Pancreas (tissue), 10 donors: ENCODE results near the gene WNK2. TPM values are rescaled to one million over a fixed set of nuclear protein-coding genes. Genes with fewer than 3 reads are reported as not detected.

Source experiments
- ATAC-seq, 4 donors: fragments of 200-7000 bp; cut with Tn5 transposase; one replicate each; pipeline versions ENCODE4 v1.8.0 to v1.9.1; 2020; ENCODE audit warnings: mild to moderate bottlenecking in 4 of 4, moderate library complexity in 4 of 4
- DNase-seq, 6 donors: peaks; one replicate each; pipeline ENCODE4 v3.0.0-alpha.2; 2020
- FAIRE-seq: peaks from 2 replicates; lab custom pipeline; 2012; peaks lifted over from hg19 to GRCh38; lab: Jason Lieb, UNC
- H3K27ac ChIP-seq, 4 donors: fragments of 200-600 bp; sonication (generic); 1 replicate in 3 of 4; 2 replicates in 1 of 4; pipeline versions ENCODE4 v1.5.0 to v1.8.0; 2020
- H3K27me3 ChIP-seq, 4 donors: fragments of 200-600 bp; one replicate each; pipeline ENCODE4 v1.8.0; 2021
- H3K36me3 ChIP-seq, 3 donors: fragments of 200-600 bp; sonication (generic) in 1 of 3; one replicate each; pipeline versions ENCODE4 v1.5.0 to v1.8.0; 2020 to 2021
- H3K4me1 ChIP-seq, 3 donors: fragments of 200-600 bp; one replicate each; pipeline ENCODE4 v1.8.0; 2021
- H3K4me3 ChIP-seq, 4 donors: fragments of 200-600 bp; sonication (generic) in 2 of 4; one replicate each; pipeline versions ENCODE4 v1.5.0 to v1.8.0; 2020 to 2021
- H3K9me3 ChIP-seq, 4 donors: fragments of 200-600 bp; one replicate each; pipeline ENCODE4 v1.8.0; 2021
- WGBS, 2 donors: extraction: QIAGEN DNeasy Blood & Tissue Kit; methylation state at CpG; one replicate each; pipeline ENCODE4 v1.1.7; 2013; 5-methylcytosine and 5-hydroxymethylcytosine counted together
- intact Hi-C, 3 donors: fragments of 100-400 bp; cut with DNase I; formaldehyde crosslinking; loops; one replicate each; pipeline versions ENCODE4 v1.11.1 to v1.14.2; 2022
- polyA plus RNA-seq, 2 donors: library from polyadenylated mRNA; stranded (reverse); fragments of 200-250 nt; gene quantifications; one replicate each; pipeline ENCODE4 v1.2.3, GENCODE V29; 2013
- total RNA-seq, 6 donors: library from RNA; stranded (reverse); fragmentation: NEBNext Ultra II Directional in 4 of 6; extraction: Animal tissue kit (Norgen Biotek cat#: 25700) in 4 of 6; gene quantifications; one replicate each; pipeline versions ENCODE4 v1.2.1 to v1.2.4, GENCODE V29; 2021 to 2023
- TF ChIP-seq, protein P1 (sequence below), 4 donors: fragments of 200-600 bp; sonication (generic) in 3 of 4; IDR thresholded peaks; one replicate each; pipeline versions ENCODE4 v1.5.0 to v1.8.0; 2021; ENCODE audit warnings: antibody characterized with exemption in 4 of 4
- donor health status: healthy with polysubstance abuse.
- donor health status: DM: no; HTN: no; CAD: no; lungs with moderate emphysema.
- donor health status: DM: no; HTN: no; CAD: no.
- donor health status: control.
- donor health status: control.
- donor health status: Bipolar disorder and iron deficiency.
- donor health status: DM: yes; HTN: yes; CAD: no.
- donor health status: DM: no; HTN: no; CAD: no.
- donor health status: DM: no; HTN: no; CAD: no.
- donor health status: DM: yes; HTN: yes; CAD: no.

WNK2 gene
- total and polyA plus RNA-seq, 8 donors = 53.5 to 121 (median 89.4) TPM

DNA sequence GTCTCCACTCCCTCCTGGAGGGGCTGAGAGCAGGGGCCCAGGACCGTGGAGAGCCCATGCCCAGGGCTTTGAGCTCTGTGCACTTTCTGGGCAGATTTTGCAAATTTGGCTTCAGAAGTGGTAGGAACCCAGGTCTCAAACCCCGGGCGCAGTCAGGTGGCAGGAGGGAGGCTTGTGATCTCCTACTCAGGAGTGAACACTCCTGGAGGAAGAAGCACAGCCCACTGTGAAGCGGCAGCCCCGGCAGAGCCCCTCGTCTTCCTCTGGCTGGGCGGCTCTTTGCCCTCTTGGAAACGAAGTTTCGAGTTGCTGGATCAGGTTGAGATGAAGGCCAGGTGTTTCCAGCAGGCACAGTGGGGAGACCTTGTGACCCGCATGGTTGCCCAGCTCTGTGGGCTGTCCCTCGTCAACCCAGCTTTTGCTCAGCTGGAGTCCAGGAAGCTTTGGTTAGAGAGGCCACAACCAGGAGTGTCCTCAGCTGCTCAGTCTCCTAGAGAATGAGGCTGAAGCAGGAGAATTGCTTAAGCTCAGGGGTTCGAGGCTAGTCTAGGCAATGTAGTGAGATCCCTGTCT lies 48.5 kb downstream of the WNK2 start:
- FAIRE-seq (no peak), DNase-seq (peak in 3 of 6 donors; percentile 29 to 71 (median 45)), ATAC-seq (peak in 3 of 4 donors; percentile 11 to 33 (median 17))
- no peaks in the 10 kb centered on the region for H3K27me3 ChIP-seq
- TF ChIP-seq, protein P1, sequence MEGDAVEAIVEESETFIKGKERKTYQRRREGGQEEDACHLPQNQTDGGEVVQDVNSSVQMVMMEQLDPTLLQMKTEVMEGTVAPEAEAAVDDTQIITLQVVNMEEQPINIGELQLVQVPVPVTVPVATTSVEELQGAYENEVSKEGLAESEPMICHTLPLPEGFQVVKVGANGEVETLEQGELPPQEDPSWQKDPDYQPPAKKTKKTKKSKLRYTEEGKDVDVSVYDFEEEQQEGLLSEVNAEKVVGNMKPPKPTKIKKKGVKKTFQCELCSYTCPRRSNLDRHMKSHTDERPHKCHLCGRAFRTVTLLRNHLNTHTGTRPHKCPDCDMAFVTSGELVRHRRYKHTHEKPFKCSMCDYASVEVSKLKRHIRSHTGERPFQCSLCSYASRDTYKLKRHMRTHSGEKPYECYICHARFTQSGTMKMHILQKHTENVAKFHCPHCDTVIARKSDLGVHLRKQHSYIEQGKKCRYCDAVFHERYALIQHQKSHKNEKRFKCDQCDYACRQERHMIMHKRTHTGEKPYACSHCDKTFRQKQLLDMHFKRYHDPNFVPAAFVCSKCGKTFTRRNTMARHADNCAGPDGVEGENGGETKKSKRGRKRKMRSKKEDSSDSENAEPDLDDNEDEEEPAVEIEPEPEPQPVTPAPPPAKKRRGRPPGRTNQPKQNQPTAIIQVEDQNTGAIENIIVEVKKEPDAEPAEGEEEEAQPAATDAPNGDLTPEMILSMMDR (IDR thresholded peaks at IDR 0.05) = no peak
- no peak overlapping the region for H3K4me3 ChIP-seq
- peaks cover 19 to 55% (median 50%) of the 10 kb centered on the region in 3 donors for H3K4me1 ChIP-seq
- H3K9me3 ChIP-seq = no peaks in the 10 kb centered on the region
- H3K27ac ChIP-seq = peak overlapping the region; percentile 17 to 95 (median 72)
- 51 to 58% methylated on average over 12 of the region's 12 CpGs for WGBS, 2 donors
- intact Hi-C loops = loop anchor here in 1 of 3 donors (5.0 kb wide), 1 partner anchor 35 kb away; no protein-coding TSS in a partner anchor
- peaks cover 0 to 5% (median 0%) of the 10 kb centered on the region in 3 donors for H3K36me3 ChIP-seq

- Histone ChIP-seq H3K4me1 (peaks cover 19 to 49% (median 47%) of the 10 kb centered on the region in 3 donors), H3K9me3 (no peaks in the 10 kb centered on the region), H3K27ac (peak overlapping the region in 2 of 4 donors; percentile 17 to 90), H3K36me3 (peaks cover 0 to 5% (median 0%) of the 10 kb centered on the region in 3 donors), H3K4me3 (no peak overlapping the region), H3K27me3 (no peaks in the 10 kb centered on the region)
- TF ChIP-seq, protein P1 (IDR thresholded peaks at IDR 0.05) = no peak
- intact Hi-C loops = loop anchor here in 1 of 3 donors (5.0 kb wide), 1 partner anchor 36 kb away; no protein-coding TSS in a partner anchor
- DNase-seq (no peak), ATAC-seq (no peak), FAIRE-seq (no peak)
- WGBS, 2 donors = 76 to 85% methylated on average over 7 of the region's 7 CpGs
These were observed 49.1 kb downstream of the WNK2 start for GRCh38 chr9:93233033-93233432.

GRCh38 chr9:93234600-93234999 lies 50.7 kb downstream of the WNK2 start:
- TF ChIP-seq, protein P1 (IDR thresholded peaks at IDR 0.05) = no peak
- Histone ChIP-seq H3K4me1 (peaks cover 19 to 46% (median 43%) of the 10 kb centered on the region in 3 donors), H3K4me3 (no peak overlapping the region), H3K36me3 (peaks cover 0 to 13% (median 0%) of the 10 kb centered on the region in 3 donors), H3K9me3 (no peaks in the 10 kb centered on the region), H3K27me3 (no peaks in the 10 kb centered on the region), H3K27ac (no peak overlapping the region)
- FAIRE-seq (no peak), ATAC-seq (no peak), DNase-seq (peak in 3 of 6 donors; percentile 46 to 83 (median 54))
- intact Hi-C loops = loop anchor here in 1 of 3 donors (5.0 kb wide), 1 partner anchor 37 kb away; no protein-coding TSS in a partner anchor
- 32 to 46% methylated on average over 15 of the region's 15 CpGs for WGBS, 2 donors

DNA sequence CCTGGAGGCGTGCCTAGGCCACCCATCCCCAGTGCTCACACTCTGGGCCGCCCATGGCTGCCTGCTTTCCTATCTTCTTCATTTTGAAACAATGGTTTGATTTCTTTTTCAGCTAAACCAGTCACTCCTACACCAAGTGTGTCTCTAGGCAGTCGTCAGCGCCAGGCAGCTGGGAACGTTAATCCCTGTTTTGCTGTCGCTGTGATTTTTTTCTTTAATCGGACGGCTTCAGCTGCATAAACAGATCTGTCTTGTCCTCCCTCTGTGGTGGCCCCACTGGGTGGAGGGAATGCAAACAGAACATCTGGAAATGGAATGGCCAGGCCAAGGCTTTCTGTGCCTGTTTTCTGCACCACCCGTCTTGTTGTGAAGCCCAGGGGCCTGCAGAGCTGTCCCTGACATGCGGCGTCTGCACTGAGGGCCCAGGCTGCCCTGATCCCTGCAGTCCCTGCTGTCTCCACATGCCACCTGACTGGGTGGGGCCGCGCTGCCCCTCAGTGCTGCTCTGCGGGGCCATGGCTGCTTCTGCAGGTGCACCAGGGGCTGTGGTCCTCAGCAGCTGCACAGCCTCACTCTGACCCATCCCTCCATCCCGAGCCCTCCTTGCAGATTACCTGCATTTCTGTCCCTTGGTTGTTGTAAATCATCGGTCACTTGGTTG lies 51.5 kb downstream of the WNK2 start:
- ATAC-seq (no peak), FAIRE-seq (no peak), DNase-seq (peak in 2 of 6 donors; percentile 6 to 70)
- TF ChIP-seq, protein P1 (IDR thresholded peaks at IDR 0.05) = no peak
- intact Hi-C loops = no loop called here
- no peaks in the 10 kb centered on the region for H3K9me3 ChIP-seq
- H3K4me1 ChIP-seq = peaks cover 16 to 42% (median 38%) of the 10 kb centered on the region in 3 donors
- peaks cover 0 to 19% (median 0%) of the 10 kb centered on the region in 3 donors for H3K36me3 ChIP-seq
- no peak overlapping the region for H3K27ac ChIP-seq
- H3K27me3 ChIP-seq = no peaks in the 10 kb centered on the region
- 81 to 85% methylated on average over 16 of the region's 16 CpGs for WGBS, 2 donors
- no peak overlapping the region for H3K4me3 ChIP-seq
